Pancreas (tissue), 10 donors: ENCODE data around the gene MPRIP. TPM values are rescaled to one million over a fixed set of nuclear protein-coding genes. Genes with fewer than 3 reads are reported as not detected.
A peak's percentile ranks its signal among the peaks of the same experiment; 100 is the strongest.

Source experiments
- ATAC-seq, 4 donors: fragments of 200-7000 bp; cut with Tn5 transposase; one replicate each; pipeline versions ENCODE4 v1.8.0 to v1.9.1; 2020; ENCODE audit warnings: mild to moderate bottlenecking in 4 of 4, moderate library complexity in 4 of 4
- DNase-seq, 6 donors: peaks; one replicate each; pipeline ENCODE4 v3.0.0-alpha.2; 2020
- FAIRE-seq: peaks from 2 replicates; lab custom pipeline; 2012; peaks lifted over from hg19 to GRCh38; lab: Jason Lieb, UNC
- H3K27ac ChIP-seq, 4 donors: fragments of 200-600 bp; sonication (generic); 1 replicate in 3 of 4; 2 replicates in 1 of 4; pipeline versions ENCODE4 v1.5.0 to v1.8.0; 2020
- H3K27me3 ChIP-seq, 4 donors: fragments of 200-600 bp; one replicate each; pipeline ENCODE4 v1.8.0; 2021
- H3K36me3 ChIP-seq, 3 donors: fragments of 200-600 bp; sonication (generic) in 1 of 3; one replicate each; pipeline versions ENCODE4 v1.5.0 to v1.8.0; 2020 to 2021
- H3K4me1 ChIP-seq, 3 donors: fragments of 200-600 bp; one replicate each; pipeline ENCODE4 v1.8.0; 2021
- H3K4me3 ChIP-seq, 4 donors: fragments of 200-600 bp; sonication (generic) in 2 of 4; one replicate each; pipeline versions ENCODE4 v1.5.0 to v1.8.0; 2020 to 2021
- H3K9me3 ChIP-seq, 4 donors: fragments of 200-600 bp; one replicate each; pipeline ENCODE4 v1.8.0; 2021
- WGBS, 2 donors: extraction: QIAGEN DNeasy Blood & Tissue Kit; methylation state at CpG; one replicate each; pipeline ENCODE4 v1.1.7; 2013; 5-methylcytosine and 5-hydroxymethylcytosine counted together
- intact Hi-C, 3 donors: fragments of 100-400 bp; cut with DNase I; formaldehyde crosslinking; loops; one replicate each; pipeline versions ENCODE4 v1.11.1 to v1.14.2; 2022
- polyA plus RNA-seq, 2 donors: library from polyadenylated mRNA; stranded (reverse); fragments of 200-250 nt; gene quantifications; one replicate each; pipeline ENCODE4 v1.2.3, GENCODE V29; 2013
- total RNA-seq, 6 donors: library from RNA; stranded (reverse); fragmentation: NEBNext Ultra II Directional in 4 of 6; extraction: Animal tissue kit (Norgen Biotek cat#: 25700) in 4 of 6; gene quantifications; one replicate each; pipeline versions ENCODE4 v1.2.1 to v1.2.4, GENCODE V29; 2021 to 2023
- TF ChIP-seq, protein P1 (sequence below), 4 donors: fragments of 200-600 bp; sonication (generic) in 3 of 4; IDR thresholded peaks; one replicate each; pipeline versions ENCODE4 v1.5.0 to v1.8.0; 2021; ENCODE audit warnings: antibody characterized with exemption in 4 of 4
- donor health status: healthy with polysubstance abuse.
- donor health status: DM: no; HTN: no; CAD: no; lungs with moderate emphysema.
- donor health status: DM: no; HTN: no; CAD: no.
- donor health status: control.
- donor health status: control.
- donor health status: Bipolar disorder and iron deficiency.
- donor health status: DM: yes; HTN: yes; CAD: no.
- donor health status: DM: no; HTN: no; CAD: no.
- donor health status: DM: no; HTN: no; CAD: no.
- donor health status: DM: yes; HTN: yes; CAD: no.

MPRIP gene
- total and polyA plus RNA-seq, 8 donors: 91.8 to 242 (median 107) TPM

DNA sequence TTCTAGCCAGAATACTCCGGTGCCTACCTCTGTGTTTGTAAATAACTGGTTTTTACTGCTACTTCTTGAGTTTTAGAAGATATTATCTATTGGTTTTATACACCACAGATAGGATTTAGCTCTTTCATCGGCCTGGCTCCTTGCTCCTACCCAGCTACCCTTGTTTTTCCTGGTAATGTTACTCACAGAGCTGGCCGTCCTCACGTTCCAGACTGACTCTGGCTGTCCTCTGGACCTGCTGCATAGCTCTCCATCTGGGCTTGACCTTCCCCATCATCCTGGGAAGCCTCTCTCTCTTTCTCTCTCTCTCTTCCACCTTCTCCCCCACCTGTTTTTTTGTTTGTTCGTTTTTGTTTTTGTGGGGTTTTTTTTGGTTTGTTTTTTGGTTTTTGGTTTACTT is 51.5 kb downstream of the MPRIP start:
- intact Hi-C loops: no loop called here
- TF ChIP-seq, protein P1, sequence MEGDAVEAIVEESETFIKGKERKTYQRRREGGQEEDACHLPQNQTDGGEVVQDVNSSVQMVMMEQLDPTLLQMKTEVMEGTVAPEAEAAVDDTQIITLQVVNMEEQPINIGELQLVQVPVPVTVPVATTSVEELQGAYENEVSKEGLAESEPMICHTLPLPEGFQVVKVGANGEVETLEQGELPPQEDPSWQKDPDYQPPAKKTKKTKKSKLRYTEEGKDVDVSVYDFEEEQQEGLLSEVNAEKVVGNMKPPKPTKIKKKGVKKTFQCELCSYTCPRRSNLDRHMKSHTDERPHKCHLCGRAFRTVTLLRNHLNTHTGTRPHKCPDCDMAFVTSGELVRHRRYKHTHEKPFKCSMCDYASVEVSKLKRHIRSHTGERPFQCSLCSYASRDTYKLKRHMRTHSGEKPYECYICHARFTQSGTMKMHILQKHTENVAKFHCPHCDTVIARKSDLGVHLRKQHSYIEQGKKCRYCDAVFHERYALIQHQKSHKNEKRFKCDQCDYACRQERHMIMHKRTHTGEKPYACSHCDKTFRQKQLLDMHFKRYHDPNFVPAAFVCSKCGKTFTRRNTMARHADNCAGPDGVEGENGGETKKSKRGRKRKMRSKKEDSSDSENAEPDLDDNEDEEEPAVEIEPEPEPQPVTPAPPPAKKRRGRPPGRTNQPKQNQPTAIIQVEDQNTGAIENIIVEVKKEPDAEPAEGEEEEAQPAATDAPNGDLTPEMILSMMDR (IDR thresholded peaks at IDR 0.05): no peak
- H3K4me1 ChIP-seq: peaks cover 19 to 26% (median 22%) of the 10 kb centered on the region in 3 donors
- DNase-seq (peak in 1 of 6 donors; percentile 2), ATAC-seq (no peak), FAIRE-seq (no peak)
- no peaks in the 10 kb centered on the region for H3K36me3 ChIP-seq
- no peak overlapping the region for H3K27ac ChIP-seq
- no peak overlapping the region for H3K4me3 ChIP-seq
- 70 to 78% methylated on average over 5 of the region's 5 CpGs for WGBS, 2 donors
- H3K9me3 ChIP-seq: no peaks in the 10 kb centered on the region
- no peaks in the 10 kb centered on the region for H3K27me3 ChIP-seq

DNA sequence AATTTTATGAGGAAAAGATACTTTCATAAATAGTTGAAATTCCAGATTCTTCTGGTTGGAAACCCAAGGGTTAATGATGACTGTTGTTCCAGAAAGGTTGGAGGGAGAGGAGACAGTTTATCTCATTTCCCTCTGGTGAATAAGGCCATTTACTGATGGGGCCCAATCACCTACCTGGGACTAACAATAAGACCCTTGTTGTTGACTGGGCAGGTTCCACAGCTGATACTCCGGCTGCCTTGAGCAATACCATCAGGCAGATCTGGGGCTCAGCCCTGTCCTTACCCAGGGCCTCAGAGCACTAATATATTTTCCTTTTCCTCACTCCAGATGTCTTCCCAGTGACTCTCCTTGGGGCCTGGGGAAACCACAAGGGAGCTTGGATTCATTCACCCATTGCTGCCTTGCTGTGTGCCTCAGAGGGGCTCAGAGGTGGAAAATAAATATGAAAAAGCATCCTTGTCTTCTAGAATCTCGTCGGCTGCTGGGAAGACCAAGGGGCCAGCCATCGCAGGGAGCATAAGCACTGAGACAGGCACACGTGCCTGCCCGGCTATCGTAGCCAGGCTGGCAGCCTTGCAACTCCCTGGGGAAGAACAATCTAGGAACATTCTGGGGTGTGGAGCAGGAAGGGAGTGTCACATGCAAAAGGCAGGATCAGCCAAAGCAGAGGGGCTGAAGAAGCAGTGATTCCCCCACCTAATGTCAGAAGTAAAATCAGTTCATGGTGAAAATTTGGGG is 54.4 kb downstream of the MPRIP start:
- ATAC-seq (peak; percentile 55 to 80 (median 68)), FAIRE-seq (no peak), DNase-seq (peak in 1 of 6 donors; percentile 19)
- H3K9me3 ChIP-seq: no peaks in the 10 kb centered on the region
- no peaks in the 10 kb centered on the region for H3K27me3 ChIP-seq
- H3K27ac ChIP-seq: peak overlapping the region in 2 of 4 donors; percentile 64 to 77
- TF ChIP-seq, protein P1 (IDR thresholded peaks at IDR 0.05): no peak
- H3K4me3 ChIP-seq: no peak overlapping the region
- WGBS, 2 donors: 61% methylated on average over 7 of the region's 7 CpGs
- H3K4me1 ChIP-seq: peaks cover 5 to 14% (median 12%) of the 10 kb centered on the region in 3 donors
- no peaks in the 10 kb centered on the region for H3K36me3 ChIP-seq
- intact Hi-C loops: no loop called here

DNA sequence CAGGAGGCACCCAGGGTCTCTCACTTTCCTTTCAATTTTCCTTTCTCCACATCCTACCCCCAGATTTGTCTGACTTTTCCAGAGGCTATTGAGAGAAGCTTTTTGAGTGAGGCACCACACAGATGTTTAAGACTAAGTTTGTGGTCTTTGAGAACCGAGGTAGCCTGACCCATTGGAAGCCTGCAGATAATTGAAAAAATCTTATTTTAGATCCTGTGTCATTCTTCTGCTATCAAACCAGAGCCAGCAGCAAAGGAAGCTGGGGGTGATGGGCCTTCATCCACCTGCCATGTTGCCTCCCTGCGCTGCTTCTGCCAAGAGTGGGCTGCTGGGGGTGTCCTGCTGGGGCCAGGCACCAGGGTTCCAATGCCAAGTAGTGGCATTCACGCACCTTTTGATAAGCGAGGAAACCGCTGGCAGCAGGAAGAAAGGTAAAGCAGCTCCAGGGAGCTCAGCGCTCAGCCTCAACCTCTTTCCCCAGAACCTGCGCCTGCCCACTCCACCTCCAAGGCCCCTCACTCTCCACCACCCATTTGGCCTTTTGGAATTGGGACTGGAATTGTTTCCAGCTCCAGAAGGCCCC is 55.6 kb downstream of the MPRIP start:
- FAIRE-seq (no peak), DNase-seq (peak in 1 of 6 donors; percentile 14), ATAC-seq (no peak)
- Histone ChIP-seq H3K36me3 (no peaks in the 10 kb centered on the region), H3K4me1 (peaks cover 5 to 14% (median 12%) of the 10 kb centered on the region in 3 donors), H3K4me3 (no peak overlapping the region), H3K27ac (peak overlapping the region in 2 of 4 donors; percentile 22 to 77), H3K9me3 (no peaks in the 10 kb centered on the region), H3K27me3 (no peaks in the 10 kb centered on the region)
- TF ChIP-seq, protein P1 (IDR thresholded peaks at IDR 0.05): no peak
- intact Hi-C loops: no loop called here
- WGBS, 2 donors: 79 to 81% methylated on average over 7 of the region's 7 CpGs

DNA sequence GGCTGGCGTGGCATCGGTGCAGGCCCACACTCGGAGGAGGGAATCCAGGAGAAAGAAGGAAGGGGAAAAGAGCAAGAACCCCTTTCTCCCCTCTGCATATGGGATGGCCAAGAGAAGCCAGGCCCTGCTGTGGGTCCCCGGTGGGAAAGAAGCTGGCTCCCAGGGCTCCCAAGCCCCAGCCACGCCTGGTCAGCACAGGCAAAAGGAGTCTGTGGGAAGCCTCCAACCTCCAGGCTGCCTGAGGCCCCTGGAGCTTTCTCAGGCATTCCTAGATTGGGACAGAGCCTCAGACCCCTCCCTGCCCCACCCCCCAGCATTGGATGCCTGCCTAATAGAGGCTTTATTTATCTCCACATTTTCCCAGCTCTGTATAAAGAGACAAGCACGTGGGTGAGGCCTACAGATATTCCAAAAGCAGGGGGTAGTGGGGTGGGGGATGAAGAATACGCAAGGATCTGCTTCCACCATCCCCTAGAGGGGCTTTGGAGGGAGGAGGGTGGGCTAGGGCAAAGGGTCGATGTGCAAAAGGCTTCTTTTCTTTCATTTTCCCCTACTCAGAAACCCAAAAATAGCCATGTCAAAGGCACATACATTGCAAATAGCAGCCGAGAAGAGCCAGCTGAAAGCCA is 56.4 kb downstream of the MPRIP start:
- no peak for FAIRE-seq
- Histone ChIP-seq H3K4me1 (peaks cover 5 to 14% (median 12%) of the 10 kb centered on the region in 3 donors), H3K4me3 (no peak overlapping the region), H3K27ac (peak overlapping the region in 2 of 4 donors; percentile 22 to 77), H3K27me3 (no peaks in the 10 kb centered on the region), H3K36me3 (no peaks in the 10 kb centered on the region), H3K9me3 (no peaks in the 10 kb centered on the region)
- DNase-seq: peak in 1 of 6 donors; percentile 14
- peak in 2 of 4 donors; percentile 29 to 37 for ATAC-seq
- TF ChIP-seq, protein P1 (IDR thresholded peaks at IDR 0.05): no peak
- intact Hi-C loops: no loop called here
- WGBS, 2 donors: 56 to 67% methylated on average over 9 of the region's 9 CpGs
